NCI-H1694 (cell line): Measurements from ENCODE around the gene TNIK.

Experiments
- DNase-seq: peaks from one replicate; lab custom pipeline; 2025; lab: John Stamatoyannopoulos, UW

The TNIK gene

GRCh38 chr3:171282041-171282440, 178.2 kb downstream of the TNIK start:
- no peak for DNase-seq

GRCh38 chr3:171281256-171281992, 178.8 kb downstream of the TNIK start:
- no peak for DNase-seq

GRCh38 chr3:171279972-171280371, 180.2 kb downstream of the TNIK start:
- DNase-seq, result no peak

- DNase-seq, result no peak
These were observed 182.0 kb downstream of the TNIK start for GRCh38 chr3:171278299-171278590.

- DNase-seq, result no peak
These were observed 182.5 kb downstream of the TNIK start for GRCh38 chr3:171277456-171278298.

- no peak for DNase-seq
These were observed 183.3 kb downstream of the TNIK start for GRCh38 chr3:171276923-171277322.

- DNase-seq, result no peak
These were observed 186.0 kb downstream of the TNIK start for GRCh38 chr3:171274222-171274621.

GRCh38 chr3:171270541-171270940, 189.7 kb downstream of the TNIK start:
- no peak for DNase-seq

- DNase-seq, result no peak
These were observed 190.7 kb downstream of the TNIK start for GRCh38 chr3:171269542-171269941.

GRCh38 chr3:171268677-171269076, 191.5 kb downstream of the TNIK start:
- no peak for DNase-seq

- no peak for DNase-seq
These were observed 193.1 kb downstream of the TNIK start for GRCh38 chr3:171267104-171267503.

GRCh38 chr3:171266740-171267073, 193.5 kb downstream of the TNIK start:
- no peak for DNase-seq

GRCh38 chr3:171266034-171266739, 194.0 kb downstream of the TNIK start:
- DNase-seq, result no peak

- DNase-seq, result no peak
These were observed 195.4 kb downstream of the TNIK start for GRCh38 chr3:171264758-171265157.

GRCh38 chr3:171262431-171262830, 197.8 kb downstream of the TNIK start:
- no peak for DNase-seq

GRCh38 chr3:171261487-171261886, 198.7 kb downstream of the TNIK start:
- no peak for DNase-seq

GRCh38 chr3:171260899-171261298, 199.3 kb downstream of the TNIK start:
- DNase-seq, result no peak

- DNase-seq, result no peak
These were observed 199.7 kb downstream of the TNIK start for GRCh38 chr3:171260466-171260865.

- no peak for DNase-seq
These were observed 201.9 kb downstream of the TNIK start for GRCh38 chr3:171258316-171258715.

- DNase-seq, result no peak
These were observed 202.7 kb downstream of the TNIK start for GRCh38 chr3:171257251-171258203.

GRCh38 chr3:171256445-171257250, 203.6 kb downstream of the TNIK start:
- DNase-seq, result no peak
